Stimulated activated memory B cell treated with anti-CD40 and anti-IgM and Interleukin-4, amounts not matched to agents 10 μg/mL and 1 μg/mL and 100 μg/mL, for 72 hours (primary cell): ENCODE results near the gene GKN2.

Source experiments
- ATAC-seq: fragments of 150-1000 bp; cut with Tn5 transposase; 2 replicates; pipeline ENCODE4 v1.10.0; 2021
- H3K27ac Mint-ChIP-seq: one replicate; pipeline ENCODE4 v1.8.0; 2022; ENCODE audit warnings: mild to moderate bottlenecking, mixed read lengths
- H3K27me3 Mint-ChIP-seq: one replicate; pipeline ENCODE4 v1.8.0; 2022; ENCODE audit warnings: mixed read lengths
- H3K36me3 Mint-ChIP-seq: one replicate; pipeline ENCODE4 v1.8.0; 2022; ENCODE audit warnings: mixed read lengths
- H3K4me1 Mint-ChIP-seq: one replicate; pipeline ENCODE4 v1.8.0; 2022; ENCODE audit warnings: mixed read lengths
- H3K4me3 Mint-ChIP-seq: one replicate; pipeline ENCODE4 v1.8.0; 2022; ENCODE audit warnings: mild to moderate bottlenecking, moderate library complexity, mixed read lengths
- H3K9me3 Mint-ChIP-seq: one replicate; pipeline ENCODE4 v1.8.0; 2022; ENCODE audit warnings: mixed read lengths

The GKN2 gene

DNA sequence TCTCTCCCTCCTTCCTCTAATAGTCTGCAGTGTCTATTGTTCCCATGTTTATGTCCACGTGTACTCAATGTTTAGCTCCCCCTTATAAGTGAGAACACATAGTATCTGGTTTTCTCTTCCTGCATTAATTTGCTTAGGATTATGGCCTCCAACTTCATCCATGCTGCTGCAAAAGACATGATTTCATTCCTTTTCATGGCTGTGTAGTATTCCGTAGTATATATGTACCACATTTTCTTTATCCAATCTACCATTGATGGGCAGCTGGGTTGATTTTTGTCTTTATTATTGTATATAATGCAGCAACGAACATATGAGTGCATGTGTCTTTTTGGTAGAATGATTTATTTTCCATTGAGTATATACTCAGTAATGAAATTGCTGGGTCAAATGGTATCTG lies 13.8 kb downstream of the GKN2 start:
- Mint-ChIP-seq H3K27me3 (peaks cover 51% of the 10 kb centered on the region), H3K4me1 (peaks cover 6% of the 10 kb centered on the region), H3K27ac (no peak overlapping the region), H3K36me3 (no peaks in the 10 kb centered on the region), H3K9me3 (peaks cover 8% of the 10 kb centered on the region), H3K4me3 (no peak overlapping the region)
- no peak for ATAC-seq

GRCh38 chr2:68937346-68938055 lies 15.2 kb downstream of the GKN2 start:
- Mint-ChIP-seq H3K9me3 (peaks cover 8% of the 10 kb centered on the region), H3K4me1 (no peaks in the 10 kb centered on the region), H3K27me3 (peaks cover 37% of the 10 kb centered on the region), H3K27ac (no peak overlapping the region), H3K4me3 (no peak overlapping the region), H3K36me3 (no peaks in the 10 kb centered on the region)
- ATAC-seq: no peak

DNA sequence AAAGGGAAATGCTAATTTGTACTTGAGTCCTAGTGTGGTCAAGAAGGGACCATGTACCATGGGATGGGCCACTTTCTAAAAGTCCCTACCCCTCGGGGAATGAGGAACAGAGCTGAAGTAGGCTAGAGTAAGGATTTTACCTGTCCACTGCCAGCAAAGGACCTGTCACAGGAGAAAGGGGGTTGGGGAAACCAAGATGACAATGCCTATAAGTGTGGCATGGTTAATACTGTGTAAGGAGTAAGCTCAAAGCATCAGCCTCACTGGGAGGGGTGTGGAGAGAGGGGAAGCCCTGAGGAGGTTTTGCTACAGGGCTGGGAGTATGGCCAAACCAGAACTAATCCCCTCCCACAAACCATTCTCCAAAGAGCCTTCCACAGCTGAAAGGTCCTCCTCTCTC lies 15.8 kb downstream of the GKN2 start:
- Mint-ChIP-seq H3K36me3 (no peaks in the 10 kb centered on the region), H3K4me3 (no peak overlapping the region), H3K4me1 (no peaks in the 10 kb centered on the region), H3K9me3 (peaks cover 8% of the 10 kb centered on the region), H3K27me3 (peaks cover 31% of the 10 kb centered on the region), H3K27ac (no peak overlapping the region)
- ATAC-seq: no peak

- Mint-ChIP-seq H3K27ac (no peak overlapping the region), H3K4me3 (no peak overlapping the region), H3K4me1 (peaks cover 1% of the 10 kb centered on the region), H3K9me3 (peaks cover 8% of the 10 kb centered on the region), H3K36me3 (no peaks in the 10 kb centered on the region), H3K27me3 (peaks cover 26% of the 10 kb centered on the region)
- no peak for ATAC-seq
Measured at GRCh38 chr2:68936427-68936826, 16.3 kb downstream of the GKN2 start.

DNA sequence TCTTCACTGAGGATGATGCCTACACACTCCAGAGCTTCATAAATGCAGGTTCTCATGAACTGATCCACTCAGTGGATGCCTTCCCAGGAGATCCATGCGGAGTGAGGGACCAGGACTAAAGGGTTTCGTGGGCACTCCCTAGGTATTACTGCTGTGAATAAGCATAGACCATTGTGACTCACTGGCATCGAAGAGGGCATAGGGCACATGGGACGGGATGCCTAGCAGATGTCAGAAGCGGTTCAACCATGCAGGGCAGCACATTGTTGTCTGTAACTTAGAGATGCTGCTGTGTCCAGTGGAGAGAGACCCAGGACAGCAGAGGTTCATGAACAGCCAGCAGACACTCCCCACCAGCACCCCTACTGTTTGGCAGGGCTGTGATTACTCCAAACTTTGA lies 17.2 kb downstream of the GKN2 start:
- peaks cover 11% of the 10 kb centered on the region for H3K9me3 Mint-ChIP-seq
- H3K27me3 Mint-ChIP-seq: peaks cover 17% of the 10 kb centered on the region
- no peaks in the 10 kb centered on the region for H3K36me3 Mint-ChIP-seq
- no peak overlapping the region for H3K27ac Mint-ChIP-seq
- H3K4me3 Mint-ChIP-seq: no peak overlapping the region
- H3K4me1 Mint-ChIP-seq: peaks cover 6% of the 10 kb centered on the region
- ATAC-seq: no peak

DNA sequence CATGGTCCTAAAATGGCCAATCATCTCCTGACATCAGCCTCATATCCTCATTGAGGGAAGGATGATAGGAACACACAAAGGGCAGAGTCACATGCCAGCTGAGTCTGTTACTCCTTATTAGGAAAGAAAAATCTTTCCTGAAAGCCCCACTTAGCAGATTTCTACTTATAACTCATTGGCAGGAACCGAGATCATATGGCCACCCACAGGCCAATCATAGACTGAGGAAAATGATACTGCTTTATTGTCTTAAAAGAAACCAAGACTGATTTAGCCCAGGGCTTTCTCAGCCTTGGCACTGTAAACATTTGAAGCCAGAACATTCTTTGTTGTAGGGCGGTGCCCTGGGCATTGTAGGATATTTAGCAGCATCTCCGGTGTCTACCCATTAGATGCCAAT lies 18.7 kb downstream of the GKN2 start:
- ATAC-seq: no peak
- H3K36me3 Mint-ChIP-seq: no peaks in the 10 kb centered on the region
- no peak overlapping the region for H3K4me3 Mint-ChIP-seq
- peaks cover 9% of the 10 kb centered on the region for H3K27me3 Mint-ChIP-seq
- H3K27ac Mint-ChIP-seq: no peak overlapping the region
- H3K4me1 Mint-ChIP-seq: peaks cover 6% of the 10 kb centered on the region
- peaks cover 6% of the 10 kb centered on the region for H3K9me3 Mint-ChIP-seq

DNA sequence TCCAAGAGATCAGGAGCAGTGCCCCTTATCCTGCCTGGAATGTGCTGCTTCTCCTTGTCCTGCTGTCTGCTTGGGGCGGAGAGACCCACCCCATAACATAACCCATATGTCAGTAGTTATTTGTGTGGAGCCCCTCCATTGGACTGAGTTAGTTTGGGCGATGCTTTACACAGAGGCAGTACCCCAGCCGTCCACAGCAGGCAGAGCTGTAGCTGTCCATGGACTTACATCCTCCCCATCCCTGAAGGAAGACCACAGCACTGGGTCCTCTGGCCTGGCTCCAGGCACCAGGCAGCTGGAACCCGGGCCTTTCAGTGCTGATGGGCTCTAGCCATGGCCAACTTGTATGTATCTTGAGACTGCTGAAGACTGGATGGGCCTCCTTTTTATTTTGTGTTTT lies 20.3 kb downstream of the GKN2 start:
- no peak for ATAC-seq
- H3K27ac Mint-ChIP-seq: no peak overlapping the region
- H3K9me3 Mint-ChIP-seq: peaks cover 3% of the 10 kb centered on the region
- H3K4me1 Mint-ChIP-seq: peaks cover 6% of the 10 kb centered on the region
- H3K4me3 Mint-ChIP-seq: no peak overlapping the region
- H3K27me3 Mint-ChIP-seq: peaks cover 9% of the 10 kb centered on the region
- H3K36me3 Mint-ChIP-seq: no peaks in the 10 kb centered on the region

DNA sequence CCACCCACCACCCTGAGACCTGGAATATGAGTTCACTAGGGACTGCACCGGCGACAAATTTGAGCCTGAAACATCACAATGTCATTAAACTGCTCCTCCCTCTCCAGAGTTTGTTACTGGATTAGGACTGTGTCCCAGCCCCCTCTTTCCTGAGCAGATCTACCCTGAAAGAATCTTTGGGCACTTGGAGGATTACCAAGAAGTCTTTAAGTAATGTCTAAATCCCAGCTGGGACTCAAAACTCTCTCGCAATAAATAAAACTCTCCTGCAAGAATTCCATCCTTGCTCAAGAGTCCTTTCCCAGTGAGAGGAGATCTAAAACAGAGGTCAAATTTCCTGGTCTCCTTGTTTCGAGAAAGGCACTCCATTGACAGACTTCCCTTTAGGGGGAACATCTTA lies 20.9 kb downstream of the GKN2 start:
- Mint-ChIP-seq H3K27ac (no peak overlapping the region), H3K4me1 (peaks cover 6% of the 10 kb centered on the region), H3K27me3 (peaks cover 9% of the 10 kb centered on the region), H3K36me3 (no peaks in the 10 kb centered on the region), H3K9me3 (peaks cover 3% of the 10 kb centered on the region), H3K4me3 (no peak overlapping the region)
- ATAC-seq: no peak

DNA sequence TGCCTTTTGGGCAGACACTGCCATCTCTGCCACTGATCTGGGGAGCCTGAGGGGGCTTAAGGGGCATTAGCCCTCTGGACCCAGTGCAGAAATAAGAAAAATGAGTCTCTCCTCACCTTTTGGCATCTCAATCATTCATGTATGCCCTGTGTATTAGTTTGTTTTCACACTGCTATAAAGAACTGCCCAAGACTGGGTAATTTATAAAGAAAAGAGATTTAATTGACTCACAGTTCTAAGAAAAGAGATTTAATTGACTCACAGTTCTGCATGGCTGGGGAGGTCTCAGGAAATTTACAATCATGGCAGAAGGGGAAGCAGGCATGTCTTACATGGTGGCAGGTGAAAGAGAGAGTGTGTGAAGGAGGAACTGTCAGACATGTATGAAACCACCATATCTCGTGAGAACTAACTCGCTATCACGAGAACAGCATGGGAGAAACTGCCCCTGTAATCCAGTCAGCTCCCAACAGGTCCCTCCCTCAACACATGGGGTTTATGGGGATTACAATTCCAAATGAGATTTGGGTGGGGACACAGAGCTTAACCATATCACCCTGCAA lies 21.5 kb downstream of the GKN2 start:
- ATAC-seq: no peak
- peaks cover 6% of the 10 kb centered on the region for H3K4me1 Mint-ChIP-seq
- H3K27me3 Mint-ChIP-seq: peaks cover 7% of the 10 kb centered on the region
- no peak overlapping the region for H3K4me3 Mint-ChIP-seq
- H3K9me3 Mint-ChIP-seq: peaks cover 3% of the 10 kb centered on the region
- no peaks in the 10 kb centered on the region for H3K36me3 Mint-ChIP-seq
- peak overlapping the region; percentile 30 for H3K27ac Mint-ChIP-seq

DNA sequence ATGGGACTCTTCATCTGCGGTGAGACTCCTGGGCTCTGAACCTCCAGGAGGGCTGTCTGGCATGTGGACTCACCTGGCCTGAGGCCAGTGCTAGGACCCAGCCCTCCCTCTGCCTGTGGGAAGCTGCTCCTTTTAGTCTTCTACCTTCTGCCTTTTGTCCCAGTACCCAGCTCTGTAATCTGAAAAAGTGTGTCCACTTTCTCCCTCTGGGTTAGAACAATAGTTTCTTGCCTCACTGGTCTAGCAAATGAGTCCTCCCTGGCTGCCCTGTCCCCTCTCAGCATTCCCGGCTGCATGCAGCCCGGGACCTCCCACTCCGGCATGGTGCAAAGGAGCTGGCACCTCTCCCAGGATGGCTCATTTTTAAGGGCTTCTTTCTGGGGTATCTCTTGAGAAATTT lies 25.9 kb downstream of the GKN2 start:
- no peak overlapping the region for H3K27ac Mint-ChIP-seq
- H3K9me3 Mint-ChIP-seq: peaks cover 3% of the 10 kb centered on the region
- H3K4me3 Mint-ChIP-seq: no peak overlapping the region
- no peaks in the 10 kb centered on the region for H3K36me3 Mint-ChIP-seq
- peaks cover 6% of the 10 kb centered on the region for H3K4me1 Mint-ChIP-seq
- no peak for ATAC-seq
- no peaks in the 10 kb centered on the region for H3K27me3 Mint-ChIP-seq

GRCh38 chr2:68925295-68925896 lies 27.3 kb downstream of the GKN2 start:
- no peaks in the 10 kb centered on the region for H3K36me3 Mint-ChIP-seq
- ATAC-seq: no peak
- no peaks in the 10 kb centered on the region for H3K9me3 Mint-ChIP-seq
- H3K4me1 Mint-ChIP-seq: no peaks in the 10 kb centered on the region
- no peaks in the 10 kb centered on the region for H3K27me3 Mint-ChIP-seq
- H3K27ac Mint-ChIP-seq: no peak overlapping the region
- H3K4me3 Mint-ChIP-seq: no peak overlapping the region

- no peak for ATAC-seq
- Mint-ChIP-seq H3K27me3 (no peaks in the 10 kb centered on the region), H3K9me3 (no peaks in the 10 kb centered on the region), H3K36me3 (no peaks in the 10 kb centered on the region), H3K27ac (no peak overlapping the region), H3K4me3 (no peak overlapping the region), H3K4me1 (no peaks in the 10 kb centered on the region)
Measured at GRCh38 chr2:68921646-68922045, 31.0 kb downstream of the GKN2 start.

DNA sequence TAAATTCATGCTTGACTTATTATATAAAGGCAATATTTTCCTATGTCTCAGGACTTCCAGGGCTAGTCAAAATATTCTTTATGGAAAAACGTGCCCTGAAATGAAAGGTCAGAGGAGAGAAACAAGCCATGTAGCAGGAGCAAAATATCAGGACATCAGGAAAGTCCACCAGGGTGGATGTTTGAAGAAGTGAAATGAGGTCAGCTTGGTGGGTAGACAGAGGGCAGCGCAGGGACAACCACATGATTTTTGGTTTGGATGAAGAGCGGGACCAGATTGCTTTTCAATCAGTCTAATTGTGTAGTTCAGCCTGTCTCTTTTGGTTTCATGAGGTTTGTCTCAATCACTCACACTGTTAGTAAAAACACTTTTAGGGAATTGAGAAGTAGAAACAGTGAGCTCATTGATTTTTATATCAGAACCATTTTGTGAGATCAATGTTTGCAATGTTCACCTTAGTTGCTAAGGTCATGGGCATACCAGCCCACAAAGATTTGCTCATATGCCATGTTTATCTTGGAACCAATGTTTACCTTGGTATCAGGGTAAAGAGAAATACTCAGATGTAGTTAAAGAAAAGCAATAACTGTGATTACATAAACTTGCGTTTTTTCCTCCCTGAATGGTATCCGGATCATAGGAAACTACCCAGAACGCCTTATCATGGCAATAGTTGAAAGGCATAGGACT lies 32.1 kb downstream of the GKN2 start:
- H3K4me1 Mint-ChIP-seq: no peaks in the 10 kb centered on the region
- ATAC-seq: no peak
- H3K36me3 Mint-ChIP-seq: no peaks in the 10 kb centered on the region
- no peaks in the 10 kb centered on the region for H3K27me3 Mint-ChIP-seq
- no peaks in the 10 kb centered on the region for H3K9me3 Mint-ChIP-seq
- H3K27ac Mint-ChIP-seq: no peak overlapping the region
- no peak overlapping the region for H3K4me3 Mint-ChIP-seq

DNA sequence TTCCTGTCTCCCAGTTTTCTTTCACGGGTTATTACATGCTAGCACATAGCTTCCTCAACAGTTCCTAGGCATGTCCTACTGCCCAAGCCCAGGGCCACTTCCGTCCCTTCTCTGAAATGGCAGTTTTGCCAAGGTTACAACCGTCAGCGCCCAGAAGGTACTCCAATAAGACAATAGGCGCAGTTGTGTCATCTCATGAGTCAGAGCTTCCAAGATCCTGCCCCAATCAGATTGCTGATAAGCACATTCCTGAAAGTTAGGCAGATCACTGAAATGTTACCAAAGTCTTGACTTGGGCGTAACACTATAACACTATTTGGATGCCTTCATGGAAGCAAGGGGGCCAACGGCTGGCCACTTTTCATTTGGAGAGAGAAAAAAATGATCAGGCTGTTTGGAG lies 34.2 kb downstream of the GKN2 start:
- no peaks in the 10 kb centered on the region for H3K36me3 Mint-ChIP-seq
- H3K4me1 Mint-ChIP-seq: no peaks in the 10 kb centered on the region
- no peaks in the 10 kb centered on the region for H3K9me3 Mint-ChIP-seq
- no peak for ATAC-seq
- no peaks in the 10 kb centered on the region for H3K27me3 Mint-ChIP-seq
- no peak overlapping the region for H3K27ac Mint-ChIP-seq
- H3K4me3 Mint-ChIP-seq: no peak overlapping the region

- H3K9me3 Mint-ChIP-seq: no peaks in the 10 kb centered on the region
- no peaks in the 10 kb centered on the region for H3K36me3 Mint-ChIP-seq
- no peak for ATAC-seq
- no peak overlapping the region for H3K4me3 Mint-ChIP-seq
- no peaks in the 10 kb centered on the region for H3K4me1 Mint-ChIP-seq
- H3K27ac Mint-ChIP-seq: no peak overlapping the region
- H3K27me3 Mint-ChIP-seq: no peaks in the 10 kb centered on the region
Measured at GRCh38 chr2:68917034-68917718, 35.5 kb downstream of the GKN2 start.
